ENCODE results near the gene BCL7A.

The BCL7A gene

DNA sequence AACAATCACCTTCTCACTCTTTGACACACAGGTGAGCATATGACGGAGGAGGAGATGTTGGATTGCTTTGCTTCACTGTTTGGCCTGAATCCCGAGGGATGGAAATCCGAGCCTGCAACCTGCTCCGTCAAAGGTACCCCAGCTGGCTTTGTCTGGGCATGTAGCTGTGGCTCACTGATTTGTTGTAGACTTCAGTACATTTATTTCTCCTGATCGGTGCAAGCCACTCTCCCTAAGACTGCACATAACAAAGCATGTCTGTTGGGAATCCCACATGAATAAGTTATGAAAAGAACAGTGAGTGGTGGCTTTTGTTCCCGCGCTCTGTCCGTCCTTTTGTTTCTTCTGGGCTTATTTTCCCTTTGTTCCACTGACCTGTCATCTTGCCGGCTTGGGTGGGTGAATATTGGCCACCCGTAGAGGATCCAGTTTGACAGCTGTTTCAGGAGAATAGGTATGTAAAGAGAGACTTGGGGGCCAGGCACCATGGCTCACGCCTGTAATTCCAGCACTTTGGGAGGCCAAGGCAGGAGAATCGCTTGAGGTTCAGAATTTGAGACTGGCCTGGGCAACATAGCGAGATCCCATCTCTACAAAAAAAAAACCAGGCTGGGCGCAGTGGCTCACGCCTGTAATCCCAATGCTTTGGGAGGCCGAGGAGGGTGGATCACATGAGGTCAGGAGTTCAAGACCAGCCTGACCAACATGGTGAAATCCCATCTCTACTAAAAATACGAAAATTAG lies 20.0 kb upstream of the BCL7A start:
- DNase-seq (ENCODE audit: low spot score) = no peak

DNA sequence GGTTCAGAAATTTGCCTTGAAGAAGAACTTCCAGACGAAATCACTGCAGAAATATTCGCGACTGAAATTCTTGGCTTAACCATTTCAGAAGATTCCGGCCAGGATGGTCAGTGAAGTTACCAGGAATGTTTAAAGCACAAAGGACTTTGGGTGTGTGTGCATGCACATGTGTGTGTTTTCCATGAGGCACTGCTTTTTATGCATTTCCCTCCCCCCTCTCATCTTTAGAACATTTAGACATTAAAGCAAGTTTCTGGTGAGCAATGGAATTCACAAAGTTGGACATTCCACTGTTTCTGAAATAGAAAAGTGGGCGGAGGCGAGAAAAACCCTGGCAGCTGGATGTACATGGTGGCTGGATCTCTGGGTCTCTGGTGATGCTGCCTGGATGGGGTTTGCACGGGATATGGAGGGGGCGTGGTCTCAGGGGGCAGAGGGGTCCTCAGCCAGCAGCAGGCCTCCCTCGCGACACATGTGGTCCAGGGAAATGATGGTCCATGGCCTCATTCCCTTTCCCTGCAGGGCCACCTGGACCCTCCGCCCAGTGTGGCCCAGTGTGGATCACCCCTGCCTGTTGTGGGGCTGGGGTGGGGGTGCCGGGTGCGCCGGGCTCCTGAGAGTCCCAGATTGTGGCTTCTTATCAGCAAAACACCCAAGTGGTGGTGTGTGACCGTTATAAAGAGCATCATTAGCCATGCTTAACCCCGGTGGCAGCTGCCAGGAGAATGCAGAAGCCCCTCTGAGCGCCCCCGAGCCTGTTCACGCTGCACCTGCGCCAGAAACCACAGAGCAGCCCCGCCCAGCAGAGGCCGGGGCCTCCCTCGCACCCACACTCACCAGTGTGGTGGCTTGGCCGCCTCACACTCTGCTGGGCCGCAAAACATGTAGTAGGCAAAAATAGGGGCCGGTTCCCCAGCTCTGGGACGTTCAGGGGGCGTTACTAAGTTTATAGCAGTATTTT lies 17.8 kb upstream of the BCL7A start:
- DNase-seq (ENCODE audit: low spot score) = no peak

- DNase-seq (ENCODE audit: low spot score) = no peak
These were observed 17.0 kb upstream of the BCL7A start for GRCh38 chr12:122004633-122005071.

DNA sequence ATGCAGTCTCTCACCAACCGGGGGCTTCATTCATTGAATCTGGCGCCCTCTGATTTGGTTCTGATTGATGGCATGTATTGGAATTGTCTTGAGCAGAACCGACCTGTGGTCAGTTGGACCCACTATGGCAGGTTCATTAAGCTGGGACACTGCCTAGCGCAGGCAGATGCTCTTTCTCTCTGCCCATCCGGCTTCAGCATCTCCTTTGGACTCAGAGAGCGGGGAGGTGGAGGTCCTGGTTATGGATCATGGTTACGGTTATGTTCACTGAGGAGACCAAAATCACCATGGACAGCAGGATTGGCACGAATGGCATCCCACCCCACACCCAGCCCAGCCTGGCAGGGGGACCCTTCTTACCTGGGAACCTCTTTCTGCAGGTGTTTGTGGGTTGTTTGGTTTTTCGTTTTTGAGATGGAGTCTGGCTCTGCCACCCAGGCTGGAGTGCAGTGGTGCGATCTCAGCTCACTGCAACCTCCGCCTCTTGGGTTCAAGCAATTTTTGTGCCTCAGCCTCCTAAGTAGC lies 16.4 kb upstream of the BCL7A start:
- no peak for DNase-seq (ENCODE audit: low spot score)

GRCh38 chr12:122006186-122006926 lies 15.3 kb upstream of the BCL7A start:
- peak; percentile 33 for DNase-seq (ENCODE audit: low spot score)

GRCh38 chr12:122009741-122010140 lies 11.9 kb upstream of the BCL7A start:
- no peak for DNase-seq (ENCODE audit: low spot score)

DNA sequence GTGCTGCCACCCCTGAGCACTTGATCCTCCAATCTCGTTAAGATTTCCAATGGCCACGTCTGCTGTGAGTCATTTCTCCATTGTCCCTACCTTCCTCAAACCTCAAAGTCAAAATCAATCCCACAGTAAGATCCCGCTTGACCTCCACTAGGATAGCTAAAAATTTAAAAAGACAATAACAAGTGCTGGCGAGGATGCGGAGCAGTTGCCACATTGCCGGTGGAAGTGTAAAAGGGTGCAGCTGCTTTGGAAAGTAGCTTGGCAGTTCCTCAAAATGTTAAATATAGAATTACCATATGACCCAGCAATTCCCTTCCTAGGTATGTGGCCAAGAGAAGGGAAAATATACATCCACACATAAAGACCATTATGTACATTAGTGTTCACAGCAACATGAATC lies 9.5 kb upstream of the BCL7A start:
- DNase-seq (ENCODE audit: low spot score) = no peak

GRCh38 chr12:122013136-122013535 lies 8.5 kb upstream of the BCL7A start:
- DNase-seq (ENCODE audit: low spot score) = no peak

GRCh38 chr12:122013791-122014590 lies 7.7 kb upstream of the BCL7A start:
- no peak for DNase-seq (ENCODE audit: low spot score)

- DNase-seq (ENCODE audit: low spot score) = no peak
These were observed 6.9 kb upstream of the BCL7A start for GRCh38 chr12:122014781-122015180.

DNA sequence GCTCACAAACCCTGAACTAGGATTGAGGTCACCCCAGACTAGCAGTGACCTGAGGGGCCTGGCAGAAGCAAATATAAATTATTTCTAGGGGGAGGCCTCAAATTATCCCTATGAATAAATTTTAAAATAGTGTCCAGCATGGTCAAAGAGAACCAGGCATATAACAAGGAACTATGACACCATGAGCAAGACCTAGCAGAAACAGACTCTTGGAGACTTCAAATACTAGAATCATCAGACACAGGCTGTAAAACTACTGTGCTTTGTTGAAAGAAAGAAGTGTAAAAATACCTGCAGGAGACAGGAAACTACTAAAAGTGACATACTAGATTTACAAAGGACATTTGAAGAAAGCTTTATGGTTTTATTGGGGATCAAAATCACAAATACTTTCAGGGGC lies 3.2 kb upstream of the BCL7A start:
- no peak for DNase-seq (ENCODE audit: low spot score)

DNA sequence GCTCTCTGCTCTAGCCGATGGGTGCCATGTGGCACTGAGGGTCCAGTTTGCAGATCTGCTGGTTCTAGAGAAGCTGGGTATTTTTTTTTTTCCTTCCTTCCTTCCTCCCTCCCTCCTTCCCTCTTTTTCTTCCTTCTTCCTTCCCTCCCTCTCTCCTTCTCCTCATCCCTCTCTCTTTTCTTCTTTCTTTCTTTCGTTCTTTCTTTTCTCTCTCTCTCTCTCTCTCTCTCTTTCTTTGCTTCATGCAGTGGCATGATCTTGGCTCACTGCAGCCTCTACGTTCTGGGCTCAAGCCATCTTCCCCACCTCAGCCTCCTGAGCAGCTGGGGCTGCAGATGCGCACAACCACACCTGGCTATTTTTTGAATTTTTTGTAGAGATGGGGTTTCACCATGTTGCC lies 2.7 kb upstream of the BCL7A start:
- no peak for DNase-seq (ENCODE audit: low spot score)

DNA sequence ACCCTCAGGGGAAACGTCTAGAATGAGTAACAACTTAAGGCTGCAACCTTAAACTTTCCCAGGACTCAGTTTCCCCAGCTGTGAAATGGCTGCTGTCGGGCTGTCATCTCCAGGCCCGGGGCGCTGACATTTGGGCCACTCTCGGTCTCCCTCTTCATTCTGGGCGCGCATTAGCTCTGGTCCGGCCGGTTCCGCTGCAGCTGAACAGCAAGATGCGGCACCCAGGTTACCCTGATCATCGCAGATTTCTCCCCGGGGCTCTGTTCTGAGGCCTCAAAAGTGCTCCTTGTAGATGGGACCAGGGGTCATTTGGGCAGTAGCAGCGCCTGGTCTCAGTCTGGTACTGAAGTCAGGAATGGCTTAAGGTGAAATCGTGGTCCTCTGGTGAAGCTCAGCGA lies 890 bp upstream of the BCL7A start:
- no peak for DNase-seq (ENCODE audit: low spot score)

- DNase-seq (ENCODE audit: low spot score) = no peak
These were observed 377 bp upstream of the BCL7A start for GRCh38 chr12:122021193-122021821.

DNA sequence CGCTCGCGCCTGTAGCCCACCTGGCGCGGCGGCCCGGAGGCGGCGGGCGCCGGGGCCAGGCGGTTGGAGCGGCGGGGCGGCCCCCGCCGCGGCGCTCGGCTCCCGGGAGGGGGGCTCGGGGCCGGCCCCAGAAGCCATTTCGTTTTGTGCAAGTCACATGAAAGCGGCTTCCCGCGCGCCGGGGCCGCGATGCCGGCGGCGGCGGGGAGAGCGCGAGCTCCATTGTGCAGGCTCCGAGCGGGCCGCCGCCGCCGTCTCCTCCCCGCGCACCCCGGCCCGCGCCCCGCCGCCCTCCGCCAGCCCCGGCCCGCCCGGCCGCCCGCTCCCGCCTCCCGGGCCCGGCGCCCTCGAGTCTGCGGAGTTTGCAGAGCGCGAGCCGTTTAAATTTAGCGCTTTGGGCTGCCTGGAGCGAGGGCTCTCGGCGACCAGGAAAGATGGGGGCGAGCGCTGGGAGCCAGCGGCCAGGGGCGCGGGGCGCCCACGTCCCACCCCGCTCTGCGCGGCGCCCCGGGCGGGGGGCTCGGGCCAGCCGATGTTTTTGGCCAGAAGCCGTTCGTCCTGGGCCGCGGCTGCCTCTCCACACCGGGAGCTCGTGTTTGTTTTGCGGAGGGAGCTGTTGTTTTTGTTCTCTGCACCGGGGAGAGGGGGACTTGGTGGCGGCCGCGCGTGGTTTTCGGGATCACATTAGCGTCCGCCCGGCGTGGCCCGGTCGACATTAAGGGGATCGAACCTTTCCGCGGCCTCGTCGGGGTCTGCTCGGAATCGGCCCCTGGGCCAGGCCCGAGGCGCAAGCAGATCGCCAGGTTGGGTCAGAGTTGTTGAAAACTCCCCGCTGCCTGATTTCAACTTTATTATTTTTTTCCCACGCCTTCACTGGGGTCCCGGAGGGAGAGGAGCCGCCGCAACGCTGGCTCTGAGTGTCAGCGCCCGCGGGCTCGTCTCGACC lies 982 bp downstream of the BCL7A start:
- DNase-seq (ENCODE audit: low spot score) = no peak

DNA sequence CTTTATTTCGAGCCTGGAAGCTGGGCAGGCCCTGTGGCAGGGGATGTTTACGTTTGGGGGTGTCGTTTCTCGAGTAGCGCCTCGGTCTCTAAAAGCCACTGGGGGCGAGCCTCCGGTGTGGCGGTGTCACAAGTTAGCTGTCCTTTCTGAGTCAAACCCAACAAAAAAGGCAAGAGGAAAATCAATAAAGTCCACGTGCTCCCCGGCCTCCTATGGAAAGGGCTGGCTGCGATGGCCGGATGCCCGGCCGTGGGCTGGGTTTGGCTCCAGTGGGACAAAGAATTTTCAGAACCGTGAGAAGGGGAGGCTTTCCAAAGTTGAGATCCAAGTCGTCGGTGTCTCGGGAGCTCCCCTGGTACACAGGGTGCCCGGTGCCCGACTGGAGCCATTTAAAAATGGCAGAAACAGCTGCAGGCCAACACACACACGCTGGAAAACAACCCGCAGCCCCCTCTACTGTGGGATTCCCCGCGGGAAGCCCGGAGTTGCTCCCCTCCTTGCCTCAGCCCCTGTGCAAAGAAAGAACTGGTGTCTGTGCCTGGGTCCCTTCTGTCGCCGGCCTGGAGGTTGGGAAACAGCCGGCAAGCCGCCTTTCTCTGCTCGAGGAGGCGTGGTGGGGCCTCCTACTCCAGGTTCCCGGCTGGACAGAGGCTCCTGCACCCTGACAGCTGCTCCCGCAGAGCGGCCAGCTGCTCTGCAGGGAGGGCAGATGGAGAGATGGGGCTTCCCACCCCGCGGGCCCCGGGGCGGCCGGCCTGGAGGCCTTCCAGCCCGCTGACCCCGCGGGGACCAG lies 1.9 kb downstream of the BCL7A start:
- no peak for DNase-seq (ENCODE audit: low spot score)

DNA sequence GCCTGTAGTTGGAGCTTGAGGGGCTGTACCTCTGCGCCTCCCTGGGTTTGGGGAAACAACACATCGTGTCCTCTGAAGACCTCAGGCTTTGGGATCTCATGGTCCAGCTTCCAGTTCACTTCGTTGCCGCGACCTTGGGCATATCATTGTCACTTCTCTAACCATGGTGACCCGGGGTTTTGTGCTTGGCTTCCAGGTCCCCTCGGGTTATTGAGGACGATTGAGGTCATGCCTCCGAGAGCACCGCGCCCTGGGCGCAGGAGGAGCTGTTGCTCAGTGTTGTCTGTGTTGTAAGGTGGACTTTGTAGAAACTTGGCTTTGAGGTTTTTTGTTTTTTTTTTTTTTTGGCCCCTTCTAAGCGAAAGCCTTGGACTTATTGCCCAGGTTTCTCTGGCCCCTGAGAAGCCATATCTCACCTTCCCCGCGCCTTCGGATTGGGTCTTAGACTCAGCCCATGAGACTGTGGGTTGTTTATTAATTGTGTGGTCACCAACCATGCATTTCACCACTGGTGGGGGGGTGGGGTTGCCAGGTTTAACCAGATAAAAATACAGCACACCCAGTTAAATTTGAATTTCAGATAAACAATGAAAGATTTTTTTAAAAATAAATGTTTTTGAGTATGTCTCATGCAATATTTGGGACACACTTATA lies 2.6 kb downstream of the BCL7A start:
- DNase-seq (ENCODE audit: low spot score) = no peak

DNA sequence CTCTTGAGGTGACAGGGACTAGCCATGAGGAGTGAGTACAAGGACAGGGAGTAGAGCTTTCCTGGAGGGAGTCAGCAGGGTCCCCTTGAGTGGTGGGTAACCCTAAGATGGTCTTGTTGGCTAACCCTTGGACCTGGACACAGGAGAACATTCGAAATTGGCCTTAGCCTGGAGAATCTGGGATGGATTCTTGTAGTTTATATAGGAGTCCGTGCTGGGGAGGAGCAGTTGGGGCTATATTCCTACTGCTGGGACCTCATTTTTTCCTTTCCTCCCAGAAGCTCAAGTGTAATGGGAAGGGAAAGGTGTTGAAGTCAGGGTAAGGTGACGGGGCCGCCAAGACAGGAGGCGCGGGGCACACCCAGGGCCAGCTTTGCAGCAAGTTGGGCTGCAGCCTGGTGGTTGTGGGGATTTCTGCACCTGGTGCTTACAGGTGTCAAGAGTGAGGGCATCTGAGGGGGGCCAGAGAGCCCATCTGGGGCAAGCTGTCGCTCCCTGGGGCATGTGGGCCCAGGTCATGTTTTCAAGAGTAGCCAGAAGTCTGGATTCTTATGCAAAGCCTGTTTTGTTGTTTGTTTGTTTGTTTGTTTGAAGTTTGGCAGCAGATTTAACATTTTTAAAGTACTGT lies 5.1 kb downstream of the BCL7A start:
- DNase-seq (ENCODE audit: low spot score) = no peak

Data from CD4-positive, alpha-beta T cell treated with Interleukin-6 at 100 ng/mL for 8 hours (primary cell).